ENCODE data around the gene CIAO2B. TPM values are rescaled to one million over a fixed set of nuclear protein-coding genes. Genes with fewer than 3 reads are reported as not detected.
A peak's percentile ranks its signal among the peaks of the same experiment; 100 is the strongest.

Gene CIAO2B
- 59.7 to 72.7 TPM (median 71.4 TPM) in 3 replicates for total RNA-seq (2021)
- percentile 75 among the genes with signal in this experiment for Bru-seq, nascent RNA
- long read RNA-seq, experiment 1, transcript CIAO2B-203 (4 exons, 718 nt): minor isoform, 18 of 117 reads
- long read RNA-seq, experiment 1, transcript CIAO2B-201 (5 exons, 676 nt): major isoform, 92 of 117 reads
- long read RNA-seq, experiment 1, partial matches to known transcripts: 3 of 117 reads
- long read RNA-seq, experiment 1, other reads (novel, unspliced or antisense): 4 of 117 reads
- long read RNA-seq, experiment 2, transcript CIAO2B-201 (5 exons, 676 nt): major isoform, 88 of 103 reads
- long read RNA-seq, experiment 2, transcript CIAO2B-203 (4 exons, 718 nt): minor isoform, 7 of 103 reads
- long read RNA-seq, experiment 2, partial matches to known transcripts: 2 of 103 reads
- long read RNA-seq, experiment 2, other reads (novel, unspliced or antisense): 6 of 103 reads
- long read RNA-seq, experiment 3, transcript CIAO2B-201 (5 exons, 676 nt): major isoform, 27 of 48 reads
- long read RNA-seq, experiment 3, transcript CIAO2B-203 (4 exons, 718 nt): minor isoform, 19 of 48 reads
- long read RNA-seq, experiment 3, partial matches to known transcripts: 2 of 48 reads
- long read RNA-seq, experiment 3, other reads (novel, unspliced or antisense): 0 of 48 reads

DNA sequence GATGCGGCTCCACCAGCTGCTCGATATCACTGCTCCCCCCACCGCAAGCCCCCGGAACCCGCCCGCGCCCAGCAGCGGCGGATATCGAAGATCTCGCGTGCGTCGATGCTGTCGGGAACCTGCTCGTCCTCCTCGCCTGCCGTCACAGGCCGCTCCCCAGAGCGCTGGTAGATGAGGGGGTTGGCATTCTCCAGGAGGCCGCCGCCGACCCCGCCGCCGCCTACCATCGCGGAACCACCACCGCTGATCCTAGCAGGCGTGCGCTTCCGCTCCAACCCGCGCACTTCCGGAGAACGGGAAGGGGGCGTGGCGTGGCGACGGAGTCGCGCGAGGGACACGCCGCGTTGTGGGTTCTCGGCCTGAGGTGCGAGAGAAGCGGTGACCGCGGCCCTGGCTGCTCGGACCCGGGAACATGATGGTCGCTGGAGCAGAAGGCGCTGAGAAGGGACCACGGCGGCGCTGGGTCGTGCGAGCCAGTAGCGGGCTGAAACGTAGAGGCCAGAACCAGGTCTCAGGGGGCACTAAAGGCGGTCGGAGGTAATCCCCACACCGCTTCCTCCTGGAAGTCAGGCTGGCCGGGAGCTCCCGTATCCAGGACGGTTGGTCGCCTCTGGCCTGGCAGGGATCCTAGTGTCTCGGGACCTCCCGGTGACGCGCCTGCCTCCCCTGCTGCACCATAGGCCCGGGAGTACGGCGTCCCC, at the start of gene CIAO2B:
Gene CIAO2B, minus strand, starts transcription at position 265 of the 701 bp plus-strand sequence. Its CDS starts 38 bp downstream, at position 227.
- Mint-ChIP-seq H3K27me3 (ENCODE audit: low read depth) (peaks cover 13% of the 10 kb centered on the region), H3K4me1 (peaks cover 29% of the 10 kb centered on the region), H3K4me3 (peak within 1 kb of the TSS; percentile 96), H3K36me3 (no peaks in the 10 kb centered on the region; the same call in 1 of the 2 replicates), H3K9me3 (no peaks in the 10 kb centered on the region), H3K27ac (peak within 1 kb of the TSS; percentile 69)
- peak; percentile 76 for DNase-seq (ENCODE audit: low spot score)
- CTCF ChIA-PET: interaction anchor here (0.7 to 2.1 kb wide), 5 partner anchors 25 to 61 kb away, joined by 3 to 5 read pairs (median 4); partner anchors contain the start of gene CES3
- POLR2A ChIA-PET: no interaction called here
- ATAC-seq: peak; percentile 78
- TF ChIP-seq CREM (CRISPR knock-in tag; IDR thresholded peaks at IDR 0.05) (0 out of 2 replicates have a peak, but pooled peaks have one; percentile 49), TP53 (CRISPR knock-in tag; IDR thresholded peaks at IDR 0.05) (0 out of 2 replicates have a peak, but pooled peaks have one; percentile 46), FOXJ3 (CRISPR knock-in tag; IDR thresholded peaks at IDR 0.05; ENCODE audit: borderline replicate concordance) (no peak), RELA (CRISPR knock-in tag; IDR thresholded peaks at IDR 0.05; ENCODE audit: borderline replicate concordance) (0 out of 2 replicates have a peak, but pooled peaks have one; percentile 19), KAT7 (CRISPR knock-in tag; IDR thresholded peaks at IDR 0.05; ENCODE audit: borderline replicate concordance) (0 out of 2 replicates have a peak, but pooled peaks have one; percentile 66), NFYB (CRISPR knock-in tag; conservative IDR thresholded peaks at IDR 0.05; ENCODE audit: low read depth) (no peak), ESRRA (CRISPR knock-in tag; IDR thresholded peaks at IDR 0.05; ENCODE audit: borderline replicate concordance) (peak; percentile 47; the same call in 1 of the 2 replicates), SP1 (CRISPR knock-in tag; conservative IDR thresholded peaks at IDR 0.05) (peak; percentile 98), ZBTB21 (CRISPR knock-in tag; IDR thresholded peaks at IDR 0.05; ENCODE audit: borderline replicate concordance) (peak; percentile 70; the same call in 1 of the 2 replicates), ZNF423 (CRISPR knock-in tag; IDR thresholded peaks at IDR 0.05) (peak; percentile 40; the same call in 1 of the 2 replicates), NR2C2 (CRISPR knock-in tag; IDR thresholded peaks at IDR 0.05) (no peak), ZNF396 (CRISPR knock-in tag; IDR thresholded peaks at IDR 0.05; ENCODE audit: borderline replicate concordance) (no peak), GABPB1 (CRISPR knock-in tag; IDR thresholded peaks at IDR 0.05) (peak; percentile 84), ETV6 (CRISPR knock-in tag; IDR thresholded peaks at IDR 0.05) (peak; percentile 81), CBFB (CRISPR knock-in tag; IDR thresholded peaks at IDR 0.05; ENCODE audit: low read depth) (0 out of 2 replicates have a peak, but pooled peaks have one; percentile 58), ATF1 (CRISPR knock-in tag; IDR thresholded peaks at IDR 0.05) (0 out of 2 replicates have a peak, but pooled peaks have one; percentile 26), FOXP1 (CRISPR knock-in tag; IDR thresholded peaks at IDR 0.05; ENCODE audit: borderline replicate concordance) (peak; percentile 54; the same call in 1 of the 2 replicates)
- TF ChIP-seq, protein P1, sequence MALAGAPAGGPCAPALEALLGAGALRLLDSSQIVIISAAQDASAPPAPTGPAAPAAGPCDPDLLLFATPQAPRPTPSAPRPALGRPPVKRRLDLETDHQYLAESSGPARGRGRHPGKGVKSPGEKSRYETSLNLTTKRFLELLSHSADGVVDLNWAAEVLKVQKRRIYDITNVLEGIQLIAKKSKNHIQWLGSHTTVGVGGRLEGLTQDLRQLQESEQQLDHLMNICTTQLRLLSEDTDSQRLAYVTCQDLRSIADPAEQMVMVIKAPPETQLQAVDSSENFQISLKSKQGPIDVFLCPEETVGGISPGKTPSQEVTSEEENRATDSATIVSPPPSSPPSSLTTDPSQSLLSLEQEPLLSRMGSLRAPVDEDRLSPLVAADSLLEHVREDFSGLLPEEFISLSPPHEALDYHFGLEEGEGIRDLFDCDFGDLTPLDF (CRISPR knock-in tag; IDR thresholded peaks at IDR 0.05): 0 out of 2 replicates have a peak, but pooled peaks have one; percentile 63
- TF ChIP-seq, protein P2, sequence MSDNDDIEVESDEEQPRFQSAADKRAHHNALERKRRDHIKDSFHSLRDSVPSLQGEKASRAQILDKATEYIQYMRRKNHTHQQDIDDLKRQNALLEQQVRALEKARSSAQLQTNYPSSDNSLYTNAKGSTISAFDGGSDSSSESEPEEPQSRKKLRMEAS (CRISPR knock-in tag; IDR thresholded peaks at IDR 0.05): peak; percentile 81
- TF ChIP-seq, protein P3, sequence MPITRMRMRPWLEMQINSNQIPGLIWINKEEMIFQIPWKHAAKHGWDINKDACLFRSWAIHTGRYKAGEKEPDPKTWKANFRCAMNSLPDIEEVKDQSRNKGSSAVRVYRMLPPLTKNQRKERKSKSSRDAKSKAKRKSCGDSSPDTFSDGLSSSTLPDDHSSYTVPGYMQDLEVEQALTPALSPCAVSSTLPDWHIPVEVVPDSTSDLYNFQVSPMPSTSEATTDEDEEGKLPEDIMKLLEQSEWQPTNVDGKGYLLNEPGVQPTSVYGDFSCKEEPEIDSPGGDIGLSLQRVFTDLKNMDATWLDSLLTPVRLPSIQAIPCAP (CRISPR knock-in tag; IDR thresholded peaks at IDR 0.05): 0 out of 2 replicates have a peak, but pooled peaks have one; percentile 11
- TF ChIP-seq, protein P4, sequence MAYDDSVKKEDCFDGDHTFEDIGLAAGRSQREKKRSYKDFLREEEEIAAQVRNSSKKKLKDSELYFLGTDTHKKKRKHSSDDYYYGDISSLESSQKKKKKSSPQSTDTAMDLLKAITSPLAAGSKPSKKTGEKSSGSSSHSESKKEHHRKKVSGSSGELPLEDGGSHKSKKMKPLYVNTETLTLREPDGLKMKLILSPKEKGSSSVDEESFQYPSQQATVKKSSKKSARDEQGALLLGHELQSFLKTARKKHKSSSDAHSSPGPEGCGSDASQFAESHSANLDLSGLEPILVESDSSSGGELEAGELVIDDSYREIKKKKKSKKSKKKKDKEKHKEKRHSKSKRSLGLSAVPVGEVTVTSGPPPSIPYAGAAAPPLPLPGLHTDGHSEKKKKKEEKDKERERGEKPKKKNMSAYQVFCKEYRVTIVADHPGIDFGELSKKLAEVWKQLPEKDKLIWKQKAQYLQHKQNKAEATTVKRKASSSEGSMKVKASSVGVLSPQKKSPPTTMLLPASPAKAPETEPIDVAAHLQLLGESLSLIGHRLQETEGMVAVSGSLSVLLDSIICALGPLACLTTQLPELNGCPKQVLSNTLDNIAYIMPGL (CRISPR knock-in tag; IDR thresholded peaks at IDR 0.05): peak; percentile 64; the same call in 1 of the 2 replicates
- TF ChIP-seq, protein P5, sequence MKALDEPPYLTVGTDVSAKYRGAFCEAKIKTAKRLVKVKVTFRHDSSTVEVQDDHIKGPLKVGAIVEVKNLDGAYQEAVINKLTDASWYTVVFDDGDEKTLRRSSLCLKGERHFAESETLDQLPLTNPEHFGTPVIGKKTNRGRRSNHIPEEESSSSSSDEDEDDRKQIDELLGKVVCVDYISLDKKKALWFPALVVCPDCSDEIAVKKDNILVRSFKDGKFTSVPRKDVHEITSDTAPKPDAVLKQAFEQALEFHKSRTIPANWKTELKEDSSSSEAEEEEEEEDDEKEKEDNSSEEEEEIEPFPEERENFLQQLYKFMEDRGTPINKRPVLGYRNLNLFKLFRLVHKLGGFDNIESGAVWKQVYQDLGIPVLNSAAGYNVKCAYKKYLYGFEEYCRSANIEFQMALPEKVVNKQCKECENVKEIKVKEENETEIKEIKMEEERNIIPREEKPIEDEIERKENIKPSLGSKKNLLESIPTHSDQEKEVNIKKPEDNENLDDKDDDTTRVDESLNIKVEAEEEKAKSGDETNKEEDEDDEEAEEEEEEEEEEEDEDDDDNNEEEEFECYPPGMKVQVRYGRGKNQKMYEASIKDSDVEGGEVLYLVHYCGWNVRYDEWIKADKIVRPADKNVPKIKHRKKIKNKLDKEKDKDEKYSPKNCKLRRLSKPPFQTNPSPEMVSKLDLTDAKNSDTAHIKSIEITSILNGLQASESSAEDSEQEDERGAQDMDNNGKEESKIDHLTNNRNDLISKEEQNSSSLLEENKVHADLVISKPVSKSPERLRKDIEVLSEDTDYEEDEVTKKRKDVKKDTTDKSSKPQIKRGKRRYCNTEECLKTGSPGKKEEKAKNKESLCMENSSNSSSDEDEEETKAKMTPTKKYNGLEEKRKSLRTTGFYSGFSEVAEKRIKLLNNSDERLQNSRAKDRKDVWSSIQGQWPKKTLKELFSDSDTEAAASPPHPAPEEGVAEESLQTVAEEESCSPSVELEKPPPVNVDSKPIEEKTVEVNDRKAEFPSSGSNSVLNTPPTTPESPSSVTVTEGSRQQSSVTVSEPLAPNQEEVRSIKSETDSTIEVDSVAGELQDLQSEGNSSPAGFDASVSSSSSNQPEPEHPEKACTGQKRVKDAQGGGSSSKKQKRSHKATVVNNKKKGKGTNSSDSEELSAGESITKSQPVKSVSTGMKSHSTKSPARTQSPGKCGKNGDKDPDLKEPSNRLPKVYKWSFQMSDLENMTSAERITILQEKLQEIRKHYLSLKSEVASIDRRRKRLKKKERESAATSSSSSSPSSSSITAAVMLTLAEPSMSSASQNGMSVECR (CRISPR knock-in tag; IDR thresholded peaks at IDR 0.05; ENCODE audit: borderline replicate concordance): 0 out of 2 replicates have a peak, but pooled peaks have one; percentile 63
- TF ChIP-seq, protein P6, sequence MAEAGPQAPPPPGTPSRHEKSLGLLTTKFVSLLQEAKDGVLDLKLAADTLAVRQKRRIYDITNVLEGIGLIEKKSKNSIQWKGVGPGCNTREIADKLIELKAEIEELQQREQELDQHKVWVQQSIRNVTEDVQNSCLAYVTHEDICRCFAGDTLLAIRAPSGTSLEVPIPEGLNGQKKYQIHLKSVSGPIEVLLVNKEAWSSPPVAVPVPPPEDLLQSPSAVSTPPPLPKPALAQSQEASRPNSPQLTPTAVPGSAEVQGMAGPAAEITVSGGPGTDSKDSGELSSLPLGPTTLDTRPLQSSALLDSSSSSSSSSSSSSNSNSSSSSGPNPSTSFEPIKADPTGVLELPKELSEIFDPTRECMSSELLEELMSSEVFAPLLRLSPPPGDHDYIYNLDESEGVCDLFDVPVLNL (CRISPR knock-in tag; IDR thresholded peaks at IDR 0.05; ENCODE audit: borderline replicate concordance, low read depth): no peak
- TF ChIP-seq, protein P7, sequence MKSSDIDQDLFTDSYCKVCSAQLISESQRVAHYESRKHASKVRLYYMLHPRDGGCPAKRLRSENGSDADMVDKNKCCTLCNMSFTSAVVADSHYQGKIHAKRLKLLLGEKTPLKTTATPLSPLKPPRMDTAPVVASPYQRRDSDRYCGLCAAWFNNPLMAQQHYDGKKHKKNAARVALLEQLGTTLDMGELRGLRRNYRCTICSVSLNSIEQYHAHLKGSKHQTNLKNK (CRISPR knock-in tag; IDR thresholded peaks at IDR 0.05): no peak
